PC-3 (cell line): ENCODE results near the gene ENDOG. TPM values are rescaled to one million over a fixed set of nuclear protein-coding genes. Genes with fewer than 3 reads are reported as not detected.

Source experiments
- ATAC-seq: fragments of 200-7000 bp; cut with Tn5 transposase; 2 replicates; pipeline ENCODE4 v1.9.1; 2020; ENCODE audit warnings: mild to moderate bottlenecking, moderate library complexity
- BruUV-seq: library from RNA; stranded (reverse); fragments of 400-500 nt; replicated peaks from 2 replicates; lab custom pipeline; 2021; lab: Mats Ljungman, UMichigan
- CTCF ChIA-PET: fragments of 300-600 bp; sonication (Branson Sonifier 250); formaldehyde crosslinking; loops from one replicate; lab custom pipeline; 2022; ENCODE audit warnings: antibody characterized with exemption; lab: Charles Lee
- POLR2A ChIA-PET: fragments of 300-600 bp; sonication (Branson Sonifier 250); formaldehyde crosslinking; loops from one replicate; lab custom pipeline; 2022; ENCODE audit warnings: antibody characterized with exemption; ENCODE audit not compliant: unreplicated experiment; lab: Charles Lee
- DNase-seq: peaks from one replicate; pipeline ENCODE4 v3.0.0-alpha.2; 2015
- H2AFZ ChIP-seq: fragments of 300-600 bp; sonication (generic); 2 replicates; pipeline ENCODE4 v1.6.0; 2016; ENCODE audit warnings: antibody characterized with exemption, low read length
- H3F3A ChIP-seq: fragments of 300-600 bp; sonication (generic); one replicate; pipeline ENCODE4 v1.6.0; 2017; ENCODE audit warnings: antibody characterized with exemption, low read length, control low read depth, mild to moderate bottlenecking; ENCODE audit not compliant: unreplicated experiment
- H3K27ac ChIP-seq: fragments of 300-600 bp; sonication (generic); 2 replicates; pipeline ENCODE4 v1.5.1; 2016; ENCODE audit warnings: mild to moderate bottlenecking, low read length
- H3K27me3 ChIP-seq: fragments of 300-600 bp; sonication (generic); 2 replicates; pipeline ENCODE4 v1.6.1; 2016; ENCODE audit warnings: low read length, mixed read lengths
- H3K36me3 ChIP-seq: fragments of 300-600 bp; sonication (generic); 2 replicates; pipeline ENCODE4 v1.6.1; 2016; ENCODE audit warnings: low read depth, mixed run types, low read length, mixed read lengths
- H3K4me1 ChIP-seq: fragments of 300-600 bp; sonication (generic); 2 replicates; pipeline ENCODE4 v1.5.1; 2016; ENCODE audit warnings: low read length; ENCODE audit not compliant: insufficient read depth
- H3K4me2 ChIP-seq: fragments of 300-600 bp; sonication (generic); 2 replicates; pipeline ENCODE4 v1.6.0; 2016; ENCODE audit warnings: low read length
- H3K4me3 ChIP-seq: fragments of 300-600 bp; sonication (generic); 2 replicates; pipeline ENCODE4 v1.5.1; 2016; ENCODE audit warnings: mild to moderate bottlenecking, low read length, mixed read lengths
- H3K79me2 ChIP-seq: fragments of 300-600 bp; sonication (generic); 2 replicates; pipeline ENCODE4 v1.6.1; 2017; ENCODE audit warnings: low read length, mixed read lengths
- H3K9ac ChIP-seq: fragments of 300-600 bp; sonication (generic); 2 replicates; pipeline ENCODE4 v1.6.0; 2016; ENCODE audit warnings: mild to moderate bottlenecking, low read length
- H3K9me2 ChIP-seq: fragments of 300-600 bp; sonication (generic); replicated peaks from 2 replicates; pipeline ENCODE4 v1.6.1; 2016; ENCODE audit warnings: mixed run types, low read length, mixed read lengths
- H3K9me3 ChIP-seq: fragments of 300-600 bp; sonication (generic); 2 replicates; pipeline ENCODE4 v1.6.1; 2016; ENCODE audit warnings: low read length, mixed read lengths
- H4K20me1 ChIP-seq: fragments of 300-600 bp; sonication (generic); 2 replicates; pipeline ENCODE4 v1.6.1; 2016; ENCODE audit warnings: low read length, mixed read lengths
- CTCF ChIP-seq: fragments of 300-600 bp; sonication (generic); conservative IDR thresholded peaks from 2 replicates; pipeline ENCODE4 v1.5.1; 2017; ENCODE audit warnings: antibody characterized with exemption, low read depth, mild to moderate bottlenecking, low read length
- EZH2 ChIP-seq: fragments of 300-600 bp; sonication (generic); IDR thresholded peaks from one replicate; pipeline ENCODE4 v1.6.1; 2017; ENCODE audit warnings: antibody characterized with exemption, mild to moderate bottlenecking, low read length; ENCODE audit not compliant: unreplicated experiment
- EZH2phosphoT487 ChIP-seq: fragments of 300-600 bp; sonication (generic); IDR thresholded peaks from 2 replicates; pipeline ENCODE4 v1.6.1; 2018; ENCODE audit warnings: mild to moderate bottlenecking, antibody characterized with exemption, low read length, borderline replicate concordance
- intact Hi-C: fragments of 100-400 bp; cut with micrococcal nuclease; formaldehyde crosslinking; loops from 2 replicates; pipeline ENCODE4 v1.9.0; 2023
- total RNA-seq: library from RNA; depleted of rRNA; stranded (reverse); fragments of >200 nt; gene quantifications from 2 replicates; pipeline ENCODE4 v1.2.3, GENCODE V29; 2014

Gene ENDOG
- total RNA-seq, 1 experiment from 2014 or later: 37.0 TPM

DNA sequence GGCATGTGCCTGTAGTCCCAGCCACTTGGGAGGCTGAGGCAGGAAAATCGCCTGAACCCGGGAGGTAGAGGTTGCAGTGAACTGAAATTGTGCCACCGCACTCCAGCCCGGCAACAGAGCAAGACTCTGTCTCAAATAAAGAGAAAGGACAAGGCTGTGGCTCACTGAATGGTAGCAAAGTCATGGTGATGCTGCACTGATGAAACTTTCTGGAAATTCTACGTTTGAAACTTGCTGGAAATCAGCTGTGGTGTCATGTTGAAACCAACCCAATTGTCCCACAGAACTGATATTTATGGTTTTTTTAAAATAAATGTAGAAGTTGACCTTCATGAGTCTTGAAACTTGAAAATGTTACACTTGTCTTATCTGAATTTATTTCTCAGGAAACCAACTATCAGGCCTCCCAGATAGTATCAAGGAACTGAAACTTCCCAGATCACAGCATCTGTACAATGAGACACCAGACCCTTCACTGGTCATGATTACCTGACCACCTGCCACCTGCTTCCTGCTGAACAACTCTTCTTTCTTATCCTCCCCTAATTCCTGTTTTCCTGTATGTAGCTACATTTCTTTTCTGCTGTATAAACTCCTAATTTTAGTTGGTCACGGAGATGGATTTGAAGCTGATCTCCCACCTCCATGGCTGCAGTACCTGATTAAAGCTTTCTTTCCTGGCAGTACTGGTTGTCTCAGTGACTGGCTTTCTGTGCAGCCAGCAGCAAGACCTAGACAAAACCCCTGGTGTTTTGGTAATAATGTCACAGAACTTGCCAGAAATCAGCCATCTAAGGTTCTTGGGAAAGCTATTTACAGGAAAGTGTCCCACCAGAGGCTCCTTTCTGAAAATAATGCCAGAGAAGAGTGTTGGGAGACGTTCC lies 36.9 kb upstream of the ENDOG start:
- POLR2A ChIA-PET: no interaction called here
- no peaks in the 10 kb centered on the region for H4K20me1 ChIP-seq
- no TSS peak for BruUV-seq
- H3K27me3 ChIP-seq: no peaks in the 10 kb centered on the region
- no peak overlapping the region for H3K4me2 ChIP-seq
- H3K4me3 ChIP-seq: no peak overlapping the region
- TF ChIP-seq EZH2 (no peak), EZH2phosphoT487 (no peak)
- H3K9ac ChIP-seq: no peak overlapping the region
- H3K4me1 ChIP-seq: no peaks in the 10 kb centered on the region
- H3K9me2 ChIP-seq: no peaks in the 10 kb centered on the region
- ATAC-seq (no peak), DNase-seq (no peak)
- no peaks in the 10 kb centered on the region for H3K36me3 ChIP-seq
- CTCF ChIA-PET: no interaction called here
- H3F3A ChIP-seq: no peaks in the 10 kb centered on the region
- no peak overlapping the region for H3K27ac ChIP-seq
- no peaks in the 10 kb centered on the region for H3K9me3 ChIP-seq
- H3K79me2 ChIP-seq: no peaks in the 10 kb centered on the region
- H2AFZ ChIP-seq: no peak overlapping the region
- intact Hi-C loops: no loop called here

- Histone ChIP-seq H3K27me3 (no peaks in the 10 kb centered on the region), H3K9me3 (no peaks in the 10 kb centered on the region), H3K27ac (no peak overlapping the region), H3K4me3 (no peak overlapping the region), H3K79me2 (peaks cover 6% of the 10 kb centered on the region), H3F3A (no peaks in the 10 kb centered on the region), H2AFZ (no peak overlapping the region), H3K4me1 (peaks cover 5% of the 10 kb centered on the region; the same call in 1 of the 2 replicates), H3K36me3 (no peaks in the 10 kb centered on the region), H4K20me1 (no peaks in the 10 kb centered on the region), H3K9me2 (no peaks in the 10 kb centered on the region), H3K9ac (no peak overlapping the region), H3K4me2 (no peak overlapping the region)
- DNase-seq (no peak), ATAC-seq (no peak)
- no TSS peak for BruUV-seq
- no peak for TF ChIP-seq EZH2phosphoT487
- no peak for TF ChIP-seq CTCF
- no peak for TF ChIP-seq EZH2
- intact Hi-C loops: no loop called here
- ChIA-PET POLR2A (no interaction called here), CTCF (interaction anchor here (0.7 kb wide), 1 partner anchor 187 kb away, joined by 4 read pairs; no protein-coding TSS in a partner anchor)
These were observed 35.6 kb upstream of the ENDOG start for GRCh38 chr9:128782669-128783068.

DNA sequence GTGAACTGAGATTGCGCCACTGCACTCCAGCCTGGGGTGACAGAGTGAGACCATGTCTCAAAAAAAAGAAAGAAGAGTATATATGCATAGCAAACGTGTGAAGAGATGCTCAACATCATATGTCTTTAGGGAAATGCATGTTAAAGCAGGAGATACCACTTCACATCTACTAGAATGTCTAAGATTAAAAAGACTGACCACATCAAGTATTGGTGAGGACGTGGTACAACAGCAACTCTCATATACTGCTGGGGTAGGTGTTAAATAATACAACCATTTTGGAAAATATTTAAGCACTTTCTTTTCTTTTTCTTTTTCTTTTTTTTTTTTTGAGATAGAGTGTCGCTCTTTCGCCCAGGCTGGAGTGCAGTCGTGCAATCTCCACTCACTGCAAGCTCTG lies 32.9 kb upstream of the ENDOG start:
- Histone ChIP-seq H2AFZ (no peak overlapping the region), H3K4me3 (no peak overlapping the region), H3F3A (no peaks in the 10 kb centered on the region), H3K79me2 (peaks cover 18% of the 10 kb centered on the region), H3K4me1 (peaks cover 11% of the 10 kb centered on the region), H3K36me3 (no peaks in the 10 kb centered on the region), H3K9me3 (no peaks in the 10 kb centered on the region), H3K9me2 (no peaks in the 10 kb centered on the region), H3K4me2 (no peak overlapping the region), H3K27me3 (no peaks in the 10 kb centered on the region), H3K27ac (no peak overlapping the region), H4K20me1 (no peaks in the 10 kb centered on the region), H3K9ac (no peak overlapping the region)
- no peak for DNase-seq
- intact Hi-C loops: no loop called here
- BruUV-seq: no TSS peak
- ATAC-seq: no peak
- POLR2A ChIA-PET: no interaction called here
- TF ChIP-seq CTCF (no peak), EZH2phosphoT487 (no peak), EZH2 (no peak)
- CTCF ChIA-PET: no interaction called here
